Stimulated activated effector memory CD8-positive, alpha-beta T cell treated with anti-CD3 and anti-CD28 coated beads, Interleukin-12 subunit alpha, Interleukin-12 subunit beta, amount 100 ng/mL, for 72 hours (primary cell): ENCODE results near the gene OR4A5.
"Not testable (repeated sequence)": the region's sequence is repeated elsewhere in the genome, so short reads cannot be mapped to it uniquely, and the experiment has no call there.

Experiments used
- ATAC-seq: fragments of 150-1000 bp; cut with Tn5 transposase; 2 replicates; pipeline ENCODE4 v1.10.0; 2021
- DNase-seq, 2 donors: peaks; one replicate each; pipeline ENCODE4 v3.0.0; 2021 to 2022; ENCODE audit warnings: low spot score in 2 of 2
- H3K27ac Mint-ChIP-seq: one replicate; pipeline ENCODE4 v1.8.0; 2022; ENCODE audit warnings: mild to moderate bottlenecking, mixed read lengths
- H3K36me3 Mint-ChIP-seq: one replicate; pipeline ENCODE4 v1.8.0; 2022; ENCODE audit warnings: mild to moderate bottlenecking, mixed read lengths
- H3K4me1 Mint-ChIP-seq: one replicate; pipeline ENCODE4 v1.8.0; 2022; ENCODE audit warnings: mixed read lengths
- H3K4me3 Mint-ChIP-seq: one replicate; pipeline ENCODE4 v1.8.0; 2022; ENCODE audit warnings: mild to moderate bottlenecking, mixed read lengths
- H3K9me3 Mint-ChIP-seq: one replicate; pipeline ENCODE4 v1.8.0; 2022; ENCODE audit warnings: mixed read lengths

The OR4A5 gene

GRCh38 chr11:54706532-54706931, at the start of gene OR4A5:
OR4A5 (plus strand) TSS chr11:54706832; CDS start chr11:54706885, 53 bp downstream.
- not testable (repeated sequence) for H3K27ac Mint-ChIP-seq, H3K4me3 Mint-ChIP-seq, H3K36me3 Mint-ChIP-seq, DNase-seq, H3K4me1 Mint-ChIP-seq, ATAC-seq
- H3K9me3 Mint-ChIP-seq, result peaks cover 24% of the 10 kb centered on the region

- H3K27ac Mint-ChIP-seq, H3K4me3 Mint-ChIP-seq, H3K4me1 Mint-ChIP-seq, H3K36me3 Mint-ChIP-seq, ATAC-seq, DNase-seq: not testable (repeated sequence)
- peaks cover 13% of the 10 kb centered on the region for H3K9me3 Mint-ChIP-seq
Measured at GRCh38 chr11:54720094-54720493, 13.5 kb downstream of the OR4A5 start.
